AG09319 (cell line): ENCODE data around the gene HTT.
A peak's percentile ranks its signal among the peaks of the same experiment; 100 is the strongest.

Experiments used
- DNase-seq: peaks from one replicate; pipeline ENCODE4 v3.0.0-alpha.2; 2010; ENCODE audit warnings: low read depth; ENCODE audit errors: extremely low read depth
- TF ChIP-seq, protein P1 (sequence below): IDR thresholded peaks from 2 replicates; pipeline ENCODE4 v1.5.1; 2011; ENCODE audit warnings: low read depth, mild to moderate bottlenecking, inconsistent platforms, low read length, moderate library complexity

Gene HTT

DNA sequence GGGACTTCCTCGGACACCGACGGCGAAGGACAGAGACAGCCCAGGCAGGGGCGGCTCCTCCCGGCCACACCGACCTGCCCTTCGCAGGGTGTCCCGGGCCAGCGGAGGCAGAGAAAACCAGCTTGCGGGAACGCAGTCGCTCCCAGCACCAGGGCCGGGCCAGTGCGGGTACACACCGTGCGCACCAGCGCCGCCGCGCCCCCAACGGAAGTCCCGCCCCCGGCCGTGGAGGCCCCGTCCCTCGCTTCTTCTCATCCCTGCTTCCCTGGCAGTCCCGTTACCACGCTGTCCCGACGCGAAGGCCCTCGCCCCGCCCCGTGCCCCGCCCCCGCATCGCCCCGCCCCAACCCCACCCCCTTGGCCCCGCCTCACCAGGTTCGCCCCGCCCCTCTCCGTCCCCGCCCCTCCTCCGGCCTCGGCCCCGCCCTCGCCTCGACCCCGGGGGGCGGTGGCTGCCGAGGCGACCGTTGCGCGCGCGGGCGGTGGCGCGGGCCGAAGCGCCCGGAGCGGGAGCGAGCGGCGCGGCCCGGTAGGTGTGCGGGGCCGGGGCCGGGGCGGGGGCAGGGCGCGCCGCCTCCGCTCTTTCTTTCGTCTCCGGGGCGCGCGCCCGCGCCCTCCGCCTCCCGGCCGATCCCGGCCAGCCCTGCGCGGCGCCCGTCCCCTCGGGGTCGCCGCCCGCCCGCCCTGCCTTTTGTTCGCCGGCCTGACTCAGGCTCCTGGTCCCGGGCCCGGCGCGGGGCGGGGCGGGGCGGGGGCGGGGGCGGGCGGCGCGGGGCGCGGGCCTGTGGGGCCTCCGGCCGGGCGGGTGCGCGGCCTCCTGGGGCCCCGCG, 218.3 kb downstream of the HTT start, which contains the start of gene RGS12:
RGS12 (plus strand) TSS at position 451 of the 830 bp plus-strand sequence. CDS start 23,150 bp downstream, outside the sequence.
- peak; percentile 83 for DNase-seq
- TF ChIP-seq, protein P1, sequence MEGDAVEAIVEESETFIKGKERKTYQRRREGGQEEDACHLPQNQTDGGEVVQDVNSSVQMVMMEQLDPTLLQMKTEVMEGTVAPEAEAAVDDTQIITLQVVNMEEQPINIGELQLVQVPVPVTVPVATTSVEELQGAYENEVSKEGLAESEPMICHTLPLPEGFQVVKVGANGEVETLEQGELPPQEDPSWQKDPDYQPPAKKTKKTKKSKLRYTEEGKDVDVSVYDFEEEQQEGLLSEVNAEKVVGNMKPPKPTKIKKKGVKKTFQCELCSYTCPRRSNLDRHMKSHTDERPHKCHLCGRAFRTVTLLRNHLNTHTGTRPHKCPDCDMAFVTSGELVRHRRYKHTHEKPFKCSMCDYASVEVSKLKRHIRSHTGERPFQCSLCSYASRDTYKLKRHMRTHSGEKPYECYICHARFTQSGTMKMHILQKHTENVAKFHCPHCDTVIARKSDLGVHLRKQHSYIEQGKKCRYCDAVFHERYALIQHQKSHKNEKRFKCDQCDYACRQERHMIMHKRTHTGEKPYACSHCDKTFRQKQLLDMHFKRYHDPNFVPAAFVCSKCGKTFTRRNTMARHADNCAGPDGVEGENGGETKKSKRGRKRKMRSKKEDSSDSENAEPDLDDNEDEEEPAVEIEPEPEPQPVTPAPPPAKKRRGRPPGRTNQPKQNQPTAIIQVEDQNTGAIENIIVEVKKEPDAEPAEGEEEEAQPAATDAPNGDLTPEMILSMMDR, result no peak
